NOMO-1 treated with DMSO at 0.1 percent for 48 hours (cell line): ENCODE results near the gene RRP1.
A peak's percentile ranks its signal among the peaks of the same experiment; 100 is the strongest.

Source experiments
- DNase-seq: peaks from one replicate; lab custom pipeline; 2025; ENCODE audit not compliant: unreplicated experiment; lab: John Stamatoyannopoulos, UW

Gene RRP1, protein sequence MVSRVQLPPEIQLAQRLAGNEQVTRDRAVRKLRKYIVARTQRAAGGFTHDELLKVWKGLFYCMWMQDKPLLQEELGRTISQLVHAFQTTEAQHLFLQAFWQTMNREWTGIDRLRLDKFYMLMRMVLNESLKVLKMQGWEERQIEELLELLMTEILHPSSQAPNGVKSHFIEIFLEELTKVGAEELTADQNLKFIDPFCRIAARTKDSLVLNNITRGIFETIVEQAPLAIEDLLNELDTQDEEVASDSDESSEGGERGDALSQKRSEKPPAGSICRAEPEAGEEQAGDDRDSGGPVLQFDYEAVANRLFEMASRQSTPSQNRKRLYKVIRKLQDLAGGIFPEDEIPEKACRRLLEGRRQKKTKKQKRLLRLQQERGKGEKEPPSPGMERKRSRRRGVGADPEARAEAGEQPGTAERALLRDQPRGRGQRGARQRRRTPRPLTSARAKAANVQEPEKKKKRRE

GRCh38 chr21:43789276-43790009 is at the start of gene RRP1:
RRP1 (plus strand) TSS chr21:43789577; CDS start chr21:43789630, 53 bp downstream.
- peak; percentile 81 for DNase-seq

DNA sequence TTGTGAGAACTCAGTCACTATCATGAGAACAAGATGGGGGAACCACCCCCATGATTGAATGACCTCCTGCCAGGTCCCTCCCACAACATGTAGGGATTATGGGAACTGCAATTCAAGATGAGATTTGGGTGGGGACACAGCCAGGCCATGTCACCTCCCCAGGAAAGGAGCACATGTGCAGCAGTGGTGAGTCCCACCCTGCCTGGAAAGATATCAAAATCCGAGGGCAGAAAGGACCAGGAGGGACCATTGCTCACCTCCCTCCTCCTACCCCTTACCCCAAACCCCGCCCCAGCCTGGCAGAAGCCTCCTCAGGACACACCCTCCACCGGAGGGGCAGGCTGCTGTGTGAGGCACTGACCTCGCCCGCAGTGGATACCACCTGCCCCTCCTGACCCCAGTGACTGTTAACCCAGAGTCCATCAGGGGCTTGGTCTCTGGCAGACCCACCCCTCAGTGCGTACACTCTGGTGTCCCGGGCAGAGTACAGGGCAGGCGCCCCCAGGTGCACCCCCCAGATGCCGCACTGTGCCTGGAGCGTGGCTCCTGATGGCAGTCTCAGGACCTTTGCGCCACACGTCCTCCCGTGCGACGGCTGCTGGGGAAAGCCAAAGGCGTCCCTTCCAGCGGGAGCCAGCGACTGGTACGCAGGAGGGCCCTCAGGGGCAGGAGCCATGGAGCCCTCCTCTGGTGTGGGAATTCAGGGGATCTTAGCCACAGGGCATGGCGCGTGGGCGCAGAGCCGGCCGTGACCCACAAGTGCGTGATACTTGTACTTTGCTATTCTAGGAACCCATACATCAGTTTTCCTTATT is 49.5 kb upstream of the RRP1 start:
- DNase-seq: no peak

DNA sequence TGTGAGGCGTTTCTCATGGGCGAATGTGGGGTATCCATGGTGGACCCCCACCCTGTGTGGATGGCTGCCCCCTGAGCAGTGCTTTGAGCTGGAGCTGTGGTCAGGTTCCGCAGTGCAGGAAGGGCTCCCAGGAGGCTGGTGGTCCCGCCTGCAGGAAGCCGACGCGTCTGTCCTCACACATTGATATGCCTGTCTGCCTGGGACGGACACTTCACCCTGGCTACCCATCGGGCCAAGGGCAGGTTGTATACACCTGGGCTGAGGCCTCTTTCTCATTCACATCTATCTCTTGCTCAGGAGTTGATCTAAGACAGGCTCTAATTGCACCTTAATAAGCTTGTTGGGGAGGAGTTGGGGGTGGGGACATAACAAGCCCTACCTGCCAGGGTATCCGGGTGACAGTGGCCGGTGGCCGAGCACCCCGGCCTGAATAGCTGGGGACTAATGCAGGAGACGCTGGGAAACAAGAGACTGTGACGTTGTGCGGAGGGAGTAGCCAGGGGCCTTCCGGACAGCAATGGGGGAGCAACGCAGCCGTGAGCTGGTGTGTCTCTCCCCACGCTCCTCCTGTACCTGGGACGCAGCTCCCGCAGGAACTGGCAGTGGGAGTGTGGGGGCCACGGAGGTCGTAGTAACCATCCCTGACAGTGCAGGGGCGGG is 48.8 kb upstream of the RRP1 start:
- no peak for DNase-seq

- no peak for DNase-seq
Observed at GRCh38 chr21:43741423-43742096, 47.8 kb upstream of the RRP1 start.

DNA sequence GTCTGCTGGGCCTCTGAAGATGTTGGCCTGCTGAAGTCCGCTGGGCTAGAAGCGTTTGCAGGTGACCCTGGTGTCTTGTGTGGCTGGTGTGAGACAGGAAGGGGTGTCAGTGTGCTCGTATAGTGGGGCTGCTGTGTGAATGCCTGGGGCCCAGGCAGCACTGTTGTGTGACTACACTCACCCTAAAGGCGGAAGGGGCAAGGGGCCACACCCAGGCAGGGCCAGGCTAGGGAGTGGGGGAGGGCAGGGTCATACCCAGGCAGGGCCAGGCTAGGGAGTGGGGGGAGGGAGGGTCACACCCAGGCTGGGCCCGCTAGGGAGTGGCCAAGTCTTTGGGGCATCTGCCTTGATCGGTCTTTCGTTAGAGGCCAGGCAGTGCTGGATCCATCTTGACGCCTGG is 45.4 kb upstream of the RRP1 start:
- DNase-seq: no peak

- no peak for DNase-seq
Observed at GRCh38 chr21:43744725-43745124, 44.7 kb upstream of the RRP1 start.

- no peak for DNase-seq
Observed at GRCh38 chr21:43745772-43746517, 43.4 kb upstream of the RRP1 start.

GRCh38 chr21:43748622-43749021 is 40.8 kb upstream of the RRP1 start:
- no peak for DNase-seq

DNA sequence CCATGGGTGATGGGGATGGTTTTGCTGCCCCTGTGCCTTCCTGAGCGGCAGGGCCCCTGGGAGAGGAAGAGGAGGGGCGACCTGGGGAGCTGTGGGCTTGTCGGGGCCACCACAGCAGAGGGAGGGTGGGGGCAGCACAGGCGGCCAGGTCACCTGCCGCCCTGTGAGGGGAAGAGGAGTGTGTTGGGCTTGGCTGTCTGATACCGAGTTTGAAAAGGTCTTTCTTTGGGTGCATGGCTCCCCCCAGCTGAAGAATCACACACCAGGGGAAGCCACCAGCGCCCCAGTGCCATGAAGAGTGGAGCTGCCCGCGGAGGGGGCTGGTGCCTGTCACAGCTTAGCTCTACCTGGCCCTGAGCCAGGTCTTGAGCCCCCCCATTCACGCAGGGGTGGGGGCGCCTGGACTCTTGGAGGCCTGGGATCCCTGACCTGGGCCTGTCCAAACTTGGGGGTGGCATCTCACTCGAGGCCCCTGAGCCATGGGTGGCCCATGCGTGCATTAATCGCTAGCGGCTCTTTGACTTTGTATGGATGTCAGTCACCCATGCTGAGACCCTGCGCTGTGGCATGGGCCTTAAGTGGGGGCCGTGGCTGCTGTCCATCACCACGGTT is 39.6 kb upstream of the RRP1 start:
- no peak for DNase-seq

- DNase-seq: no peak
Observed at GRCh38 chr21:43750339-43751033, 38.9 kb upstream of the RRP1 start.

- DNase-seq: no peak
Observed at GRCh38 chr21:43751955-43752591, 37.3 kb upstream of the RRP1 start.

GRCh38 chr21:43752758-43753438 is 36.5 kb upstream of the RRP1 start:
- no peak for DNase-seq

- no peak for DNase-seq
Observed at GRCh38 chr21:43753439-43753799, 36.0 kb upstream of the RRP1 start.

DNA sequence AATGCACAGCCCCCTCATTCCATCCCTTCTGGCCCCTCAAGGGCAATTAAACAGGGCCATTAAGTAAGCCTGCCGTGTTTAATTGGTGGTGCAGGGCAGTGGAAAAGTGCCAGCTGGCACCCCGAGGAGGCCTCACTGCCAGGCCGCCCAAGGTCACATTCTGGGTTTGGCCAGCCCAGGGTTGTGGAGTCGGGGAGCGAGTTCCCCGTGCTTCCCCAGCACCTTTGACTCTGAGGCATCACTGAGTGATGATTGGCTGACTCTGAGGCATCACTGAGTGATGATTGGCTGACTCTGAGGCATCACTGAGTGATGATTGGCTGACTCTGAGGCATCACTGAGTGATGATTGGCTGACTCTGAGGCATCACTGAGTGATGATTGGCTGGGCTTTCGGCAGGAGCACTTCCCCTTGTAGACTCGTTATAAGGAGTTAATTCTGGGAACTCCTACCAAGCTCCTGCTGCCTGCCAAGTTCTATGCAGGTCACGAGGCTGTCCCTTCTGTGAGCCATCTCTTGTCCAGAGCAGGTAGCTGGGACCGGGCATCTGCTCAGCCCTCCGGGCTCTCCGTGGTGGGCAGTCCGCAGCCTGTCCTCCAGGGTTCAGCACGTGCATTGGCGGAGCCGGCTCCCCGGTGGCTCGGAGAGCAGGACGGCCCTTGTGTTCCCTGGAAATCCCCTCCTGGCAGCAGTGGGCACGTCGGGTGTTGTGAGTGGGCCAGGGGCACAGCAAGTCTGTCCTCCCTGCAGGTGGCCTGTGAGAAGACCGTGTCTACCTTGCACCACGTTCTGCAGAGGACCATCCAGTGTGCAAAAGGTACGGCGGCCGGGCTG is 34.2 kb upstream of the RRP1 start:
- DNase-seq: no peak

DNA sequence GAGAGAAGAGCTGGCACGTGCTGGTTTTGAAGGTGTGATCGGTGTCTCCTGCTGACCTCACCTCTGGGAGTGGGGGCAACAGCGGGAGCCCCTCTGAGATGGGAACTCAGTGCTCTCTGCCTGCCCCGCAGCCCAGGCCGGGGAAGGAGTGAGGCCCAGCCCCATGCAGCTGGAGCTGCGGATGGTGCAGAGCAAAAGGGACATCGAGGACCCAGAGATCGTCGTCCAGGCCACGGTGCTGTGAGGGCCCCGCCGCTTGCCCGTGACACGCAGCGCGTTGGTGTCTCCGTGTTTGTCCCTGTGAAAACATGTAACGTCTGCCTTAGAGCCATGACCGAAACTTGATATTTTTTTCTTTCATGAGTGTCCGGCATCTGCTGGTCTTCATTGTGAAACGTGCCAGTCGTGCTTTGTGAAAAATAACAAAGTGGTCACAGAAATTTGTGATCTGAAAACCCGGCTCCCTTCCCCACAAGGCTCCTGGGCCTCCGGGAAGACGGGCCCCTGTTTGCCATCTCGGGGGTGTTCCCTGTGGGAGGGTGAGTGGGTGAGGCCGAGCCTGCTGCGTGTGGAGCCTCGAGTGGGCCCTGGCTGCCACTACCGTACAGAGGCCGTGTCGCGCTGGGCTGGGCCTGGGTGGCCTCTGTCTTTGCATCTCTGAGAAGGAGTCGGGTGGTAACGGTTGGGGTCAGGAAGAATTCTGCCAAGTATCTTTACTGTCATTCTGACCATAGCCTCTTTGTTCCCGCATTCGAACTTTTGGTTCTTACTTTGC is 33.4 kb upstream of the RRP1 start:
- DNase-seq: no peak

DNA sequence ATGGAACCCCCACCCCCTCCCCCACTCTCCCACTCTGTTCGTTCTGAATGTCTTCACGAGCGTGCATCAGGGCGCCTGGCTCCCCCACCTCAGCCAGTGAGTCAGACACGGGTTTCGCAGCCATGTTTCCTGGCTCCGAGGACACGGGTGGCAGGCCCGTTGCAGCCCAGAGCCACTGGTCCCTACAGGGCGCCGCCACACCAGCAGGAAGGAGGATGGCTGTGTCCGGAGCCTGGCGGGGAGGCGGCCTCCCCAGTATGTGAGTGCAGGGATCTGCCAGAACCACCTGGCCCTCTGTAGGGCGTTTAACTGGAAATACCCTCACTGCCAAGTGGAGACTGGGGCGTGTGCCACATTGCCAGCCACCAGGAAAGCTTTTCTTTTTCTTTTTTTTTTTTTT is 31.8 kb upstream of the RRP1 start:
- no peak for DNase-seq
